ENCODE measurements around the gene EPB41L5. TPM values are rescaled to one million over a fixed set of nuclear protein-coding genes. Genes with fewer than 3 reads are reported as not detected.

The EPB41L5 gene
- polyA plus RNA-seq, 1 donor (not counting 4 experiments of a cell fraction or from before 2014, with no cell fraction given), result 17.8 TPM

GRCh38 chr2:120034621-120035020 lies 21.7 kb downstream of the EPB41L5 start:
- DNase-seq (ENCODE audit: low read depth, low spot score) (no peak), FAIRE-seq (no peak)
- no peak overlapping the region for H3K4me3 ChIP-seq (ENCODE audit: control insufficient read depth in 2 of 3, extremely low read depth in 1 of 3, insufficient read depth in 2 of 3, low read depth in 1 of 3, low read length in 3 of 3)
- no peak overlapping the region for H3K9ac ChIP-seq (ENCODE audit: control insufficient read depth, extremely low read depth, insufficient read depth, low read length)
- H4K20me1 ChIP-seq (ENCODE audit: control insufficient read depth, extremely low read depth, insufficient read depth, low read length), result no peaks in the 10 kb centered on the region
- H3K9me3 ChIP-seq (ENCODE audit: control insufficient read depth, low read depth, low read length), result no peaks in the 10 kb centered on the region
- H3K36me3 ChIP-seq (ENCODE audit: control insufficient read depth in 2 of 2, extremely low read depth in 1 of 2, insufficient read depth in 2 of 2, low read length in 2 of 2), result no peaks in the 10 kb centered on the region
- no peak for TF ChIP-seq CTCF (optimal IDR thresholded peaks at IDR 0.05 in 1 of 3, IDR thresholded peaks at IDR 0.05 in 1 of 3, conservative IDR thresholded peaks at IDR 0.05 in 1 of 3; ENCODE audit: extremely low read depth in 1 of 3, insufficient read depth in 2 of 3, low read length in 3 of 3)
- no peak for TF ChIP-seq EZH2 (IDR thresholded peaks at IDR 0.05; ENCODE audit: low read length)
- H3K79me2 ChIP-seq (ENCODE audit: control insufficient read depth, insufficient read depth, low read length), result no peaks in the 10 kb centered on the region
- H3K4me2 ChIP-seq (ENCODE audit: control insufficient read depth, extremely low read depth, insufficient read depth, low read depth, low read length), result no peak overlapping the region
- H3K9me1 ChIP-seq (ENCODE audit: control insufficient read depth, extremely low read depth, insufficient read depth, low read length), result peaks cover 2% of the 10 kb centered on the region
- no peak overlapping the region for H3K27ac ChIP-seq (ENCODE audit: control insufficient read depth, insufficient read depth, low read length)
- H3K27me3 ChIP-seq (ENCODE audit: control insufficient read depth, extremely low read depth, insufficient read depth, low read length), result no peaks in the 10 kb centered on the region
- H3K4me1 ChIP-seq (ENCODE audit: control insufficient read depth, extremely low read depth, insufficient read depth, low read length), result no peaks in the 10 kb centered on the region
- H2AFZ ChIP-seq (ENCODE audit: control insufficient read depth, low read length), result no peak overlapping the region
- dilution Hi-C loops (cut with MboI; ENCODE audit: extremely low pct_ligation_motif_present, low sequenced_read_pairs), result no loop called here

GRCh38 chr2:120036145-120036544 lies 23.3 kb downstream of the EPB41L5 start:
- Histone ChIP-seq H4K20me1 (ENCODE audit: control insufficient read depth, extremely low read depth, insufficient read depth, low read length) (no peaks in the 10 kb centered on the region), H3K27ac (ENCODE audit: control insufficient read depth, insufficient read depth, low read length) (no peak overlapping the region), H3K9me3 (ENCODE audit: control insufficient read depth, low read depth, low read length) (no peaks in the 10 kb centered on the region), H3K27me3 (ENCODE audit: control insufficient read depth, extremely low read depth, insufficient read depth, low read length) (no peaks in the 10 kb centered on the region), H3K4me1 (ENCODE audit: control insufficient read depth, extremely low read depth, insufficient read depth, low read length) (no peaks in the 10 kb centered on the region), H3K36me3 (ENCODE audit: control insufficient read depth in 2 of 2, extremely low read depth in 1 of 2, insufficient read depth in 2 of 2, low read length in 2 of 2) (no peaks in the 10 kb centered on the region), H3K9ac (ENCODE audit: control insufficient read depth, extremely low read depth, insufficient read depth, low read length) (no peak overlapping the region), H3K4me3 (ENCODE audit: control insufficient read depth in 2 of 3, extremely low read depth in 1 of 3, insufficient read depth in 2 of 3, low read depth in 1 of 3, low read length in 3 of 3) (no peak overlapping the region), H3K79me2 (ENCODE audit: control insufficient read depth, insufficient read depth, low read length) (no peaks in the 10 kb centered on the region), H3K9me1 (ENCODE audit: control insufficient read depth, extremely low read depth, insufficient read depth, low read length) (peaks cover 2% of the 10 kb centered on the region), H2AFZ (ENCODE audit: control insufficient read depth, low read length) (no peak overlapping the region), H3K4me2 (ENCODE audit: control insufficient read depth, extremely low read depth, insufficient read depth, low read depth, low read length) (no peak overlapping the region)
- no peak for FAIRE-seq
- no peak for DNase-seq (ENCODE audit: low read depth, low spot score)
- TF ChIP-seq CTCF (optimal IDR thresholded peaks at IDR 0.05 in 1 of 3, IDR thresholded peaks at IDR 0.05 in 1 of 3, conservative IDR thresholded peaks at IDR 0.05 in 1 of 3; ENCODE audit: extremely low read depth in 1 of 3, insufficient read depth in 2 of 3, low read length in 3 of 3), result no peak
- TF ChIP-seq EZH2 (IDR thresholded peaks at IDR 0.05; ENCODE audit: low read length), result no peak
- dilution Hi-C loops (cut with MboI; ENCODE audit: extremely low pct_ligation_motif_present, low sequenced_read_pairs), result no loop called here

Data from keratinocyte (primary cell).